ENCODE measurements around the gene SATB2.

GRCh38 chr2:199458009-199458805 lies 468 bp upstream of the SATB2 start:
- TF ChIP-seq KAT7 (CRISPR knock-in tag; IDR thresholded peaks at IDR 0.05; ENCODE audit: borderline replicate concordance) = no peak
- TF ChIP-seq NR3C1 (CRISPR knock-in tag; conservative IDR thresholded peaks at IDR 0.05; ENCODE audit: low read depth) = no peak
- TF ChIP-seq, protein P1, sequence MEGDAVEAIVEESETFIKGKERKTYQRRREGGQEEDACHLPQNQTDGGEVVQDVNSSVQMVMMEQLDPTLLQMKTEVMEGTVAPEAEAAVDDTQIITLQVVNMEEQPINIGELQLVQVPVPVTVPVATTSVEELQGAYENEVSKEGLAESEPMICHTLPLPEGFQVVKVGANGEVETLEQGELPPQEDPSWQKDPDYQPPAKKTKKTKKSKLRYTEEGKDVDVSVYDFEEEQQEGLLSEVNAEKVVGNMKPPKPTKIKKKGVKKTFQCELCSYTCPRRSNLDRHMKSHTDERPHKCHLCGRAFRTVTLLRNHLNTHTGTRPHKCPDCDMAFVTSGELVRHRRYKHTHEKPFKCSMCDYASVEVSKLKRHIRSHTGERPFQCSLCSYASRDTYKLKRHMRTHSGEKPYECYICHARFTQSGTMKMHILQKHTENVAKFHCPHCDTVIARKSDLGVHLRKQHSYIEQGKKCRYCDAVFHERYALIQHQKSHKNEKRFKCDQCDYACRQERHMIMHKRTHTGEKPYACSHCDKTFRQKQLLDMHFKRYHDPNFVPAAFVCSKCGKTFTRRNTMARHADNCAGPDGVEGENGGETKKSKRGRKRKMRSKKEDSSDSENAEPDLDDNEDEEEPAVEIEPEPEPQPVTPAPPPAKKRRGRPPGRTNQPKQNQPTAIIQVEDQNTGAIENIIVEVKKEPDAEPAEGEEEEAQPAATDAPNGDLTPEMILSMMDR (IDR thresholded peaks at IDR 0.05) = no peak
- no peak for TF ChIP-seq CREB1 (CRISPR knock-in tag; IDR thresholded peaks at IDR 0.05)
- TF ChIP-seq, protein P2, sequence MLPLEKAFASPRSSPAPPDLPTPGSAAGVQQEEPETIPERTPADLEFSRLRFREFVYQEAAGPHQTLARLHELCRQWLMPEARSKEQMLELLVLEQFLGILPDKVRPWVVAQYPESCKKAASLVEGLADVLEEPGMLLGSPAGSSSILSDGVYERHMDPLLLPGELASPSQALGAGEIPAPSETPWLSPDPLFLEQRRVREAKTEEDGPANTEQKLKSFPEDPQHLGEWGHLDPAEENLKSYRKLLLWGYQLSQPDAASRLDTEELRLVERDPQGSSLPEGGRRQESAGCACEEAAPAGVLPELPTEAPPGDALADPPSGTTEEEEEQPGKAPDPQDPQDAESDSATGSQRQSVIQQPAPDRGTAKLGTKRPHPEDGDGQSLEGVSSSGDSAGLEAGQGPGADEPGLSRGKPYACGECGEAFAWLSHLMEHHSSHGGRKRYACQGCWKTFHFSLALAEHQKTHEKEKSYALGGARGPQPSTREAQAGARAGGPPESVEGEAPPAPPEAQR (CRISPR knock-in tag; IDR thresholded peaks at IDR 0.05) = no peak
- no peak for TF ChIP-seq STAT6 (CRISPR knock-in tag; conservative IDR thresholded peaks at IDR 0.05; ENCODE audit: low read depth)
- TF ChIP-seq ELF4 (CRISPR knock-in tag; IDR thresholded peaks at IDR 0.05; ENCODE audit: low read depth) = no peak
- TF ChIP-seq ZNF416 (CRISPR knock-in tag; IDR thresholded peaks at IDR 0.05) = no peak

All from WTC11 (cell line).